IMR-90 (cell line): ENCODE results near the gene STIL. TPM values are rescaled to one million over a fixed set of nuclear protein-coding genes. Genes with fewer than 3 reads are reported as not detected.

Experiments
- ATAC-seq: fragments of 200-7000 bp; cut with Tn5 transposase; 2 replicates; pipeline ENCODE4 v1.9.1; 2020; ENCODE audit warnings: low read depth, mild to moderate bottlenecking, moderate library complexity
- BruUV-seq: library from RNA; stranded (reverse); fragments of 400-500 nt; replicated peaks from 2 replicates; lab custom pipeline; 2021; lab: Mats Ljungman, UMichigan
- CTCF ChIA-PET: fragments of 300-600 bp; formaldehyde crosslinking; extraction: SDS; loops from one replicate; lab custom pipeline; 2021; ENCODE audit warnings: antibody characterized with exemption; lab: Yijun Ruan, JAX
- POLR2A ChIA-PET: fragments of 300-600 bp; sonication (Branson Sonifier 250); formaldehyde crosslinking; loops from one replicate; lab custom pipeline; 2022; ENCODE audit warnings: antibody characterized with exemption; ENCODE audit not compliant: unreplicated experiment; lab: Charles Lee
- DNase-seq: peaks from one replicate; pipeline ENCODE4 v3.0.0; 2013
- H2AFZ ChIP-seq: replicated peaks from 2 replicates; pipeline ENCODE3; 2013; ENCODE audit warnings: low read length, mild to moderate bottlenecking; ENCODE audit not compliant: poor library complexity
- H2AK5ac ChIP-seq: 2 replicates; pipeline ENCODE4 v1.6.1; 2013; ENCODE audit warnings: low read depth, low read length, inconsistent platforms
- H2AK9ac ChIP-seq: replicated peaks from 2 replicates; pipeline ENCODE3; 2013; ENCODE audit warnings: mild to moderate bottlenecking, low read depth, low read length, moderate library complexity; ENCODE audit not compliant: poor library complexity
- H2BK120ac ChIP-seq: 2 replicates; pipeline ENCODE4 v1.6.1; 2013; ENCODE audit warnings: low read depth, low read length, inconsistent platforms
- H2BK15ac ChIP-seq: 3 replicates; pipeline ENCODE4 v1.6.1; 2013; ENCODE audit warnings: low read depth, low read length, inconsistent platforms
- H2BK20ac ChIP-seq: 2 replicates; pipeline ENCODE4 v1.6.1; 2013; ENCODE audit warnings: low read depth, mild to moderate bottlenecking, inconsistent platforms, low read length, moderate library complexity
- H2BK5ac ChIP-seq: 2 replicates; pipeline ENCODE4 v1.6.1; 2013; ENCODE audit warnings: mild to moderate bottlenecking, low read depth, low read length, inconsistent platforms; ENCODE audit not compliant: poor library complexity, severe bottlenecking
- H3K14ac ChIP-seq: replicated peaks from 2 replicates; pipeline ENCODE4 v1.6.1; 2013; ENCODE audit warnings: low read depth, low read length, inconsistent platforms
- H3K18ac ChIP-seq: 2 replicates; pipeline ENCODE4 v1.6.1; 2013; ENCODE audit warnings: low read depth, low read length, control low read depth
- H3K23ac ChIP-seq: 2 replicates; pipeline ENCODE4 v1.6.1; 2013; ENCODE audit warnings: low read depth, low read length, inconsistent platforms
- H3K27ac ChIP-seq: 2 replicates; pipeline ENCODE4 v1.5.1; 2013; ENCODE audit warnings: mild to moderate bottlenecking, control low read depth, low read length; ENCODE audit not compliant: insufficient read depth
- H3K27me3 ChIP-seq: 2 replicates; pipeline ENCODE4 v1.6.1; 2013; ENCODE audit warnings: low read length; ENCODE audit not compliant: control insufficient read depth, insufficient read depth
- H3K36me3 ChIP-seq: 2 replicates; pipeline ENCODE4 v1.6.1; 2013; ENCODE audit warnings: low read length, mixed read lengths; ENCODE audit not compliant: control insufficient read depth, insufficient read depth
- H3K4ac ChIP-seq: 2 replicates; pipeline ENCODE4 v1.6.1; 2013; ENCODE audit warnings: low read depth, low read length, inconsistent platforms
- H3K4me1 ChIP-seq: 2 replicates; pipeline ENCODE4 v1.6.1; 2013; ENCODE audit warnings: low read length, mixed read lengths; ENCODE audit not compliant: control insufficient read depth, insufficient read depth
- H3K4me2 ChIP-seq: 2 replicates; pipeline ENCODE4 v1.6.1; 2013; ENCODE audit warnings: low read depth, mild to moderate bottlenecking, control low read depth, low read length, moderate library complexity
- H3K4me3 ChIP-seq: 2 replicates; pipeline ENCODE4 v1.5.1; 2013; ENCODE audit warnings: low read depth, mild to moderate bottlenecking, control low read depth, low read length, moderate library complexity; ENCODE audit not compliant: insufficient read depth
- H3K56ac ChIP-seq: 2 replicates; pipeline ENCODE4 v1.6.1; 2013; ENCODE audit warnings: low read length, inconsistent platforms; ENCODE audit not compliant: insufficient read depth; ENCODE audit errors: extremely low read depth
- H3K79me1 ChIP-seq, 2 experiments: 2 replicates each; pipeline ENCODE4 v1.6.1; 2013; ENCODE audit warnings: low read length in 2 of 2, inconsistent platforms in 1 of 2, low read depth in 1 of 2
- H3K9ac ChIP-seq: 2 replicates; pipeline ENCODE4 v1.6.1; 2013; ENCODE audit warnings: low read depth, low read length, control low read depth
- H3K9me1 ChIP-seq: 2 replicates; pipeline ENCODE4 v1.6.1; 2013; ENCODE audit warnings: low read length, inconsistent platforms; ENCODE audit not compliant: insufficient read depth
- H3K9me3 ChIP-seq: 2 replicates; pipeline ENCODE4 v1.6.1; 2013; ENCODE audit warnings: low read length; ENCODE audit not compliant: control insufficient read depth, insufficient read depth
- H4K20me1 ChIP-seq: 2 replicates; pipeline ENCODE4 v1.6.1; 2013; ENCODE audit warnings: low read length, inconsistent platforms; ENCODE audit not compliant: insufficient read depth
- H4K5ac ChIP-seq: 2 replicates; pipeline ENCODE4 v1.6.1; 2013; ENCODE audit warnings: mild to moderate bottlenecking, low read depth, low read length, control low read depth
- H4K8ac ChIP-seq, 2 experiments: 2 replicates each; pipeline ENCODE4 v1.6.1; 2013; ENCODE audit warnings: low read depth in 2 of 2, low read length in 2 of 2, control low read depth in 1 of 2, inconsistent platforms in 1 of 2
- H4K91ac ChIP-seq: 2 replicates; pipeline ENCODE4 v1.6.1; 2013; ENCODE audit warnings: low read depth, low read length, inconsistent platforms; ENCODE audit not compliant: insufficient read depth
- BHLHE40 ChIP-seq: fragments of 150-350 bp; IDR thresholded peaks from 2 replicates; pipeline ENCODE4 v1.6.1; 2016; ENCODE audit warnings: mild to moderate bottlenecking, low read depth, low read length
- CEBPB ChIP-seq: IDR thresholded peaks from 2 replicates; pipeline ENCODE4 v1.6.1; 2012; ENCODE audit warnings: low read depth, low read length, improper control_type of control experiment
- CHD1 ChIP-seq: IDR thresholded peaks from 2 replicates; pipeline ENCODE4 v1.6.1; 2012; ENCODE audit warnings: low read depth, low read length, improper control_type of control experiment
- CTCF ChIP-seq: conservative IDR thresholded peaks from 2 replicates; pipeline ENCODE4 v1.5.1; 2012; ENCODE audit warnings: mild to moderate bottlenecking, low read depth, low read length, improper control_type of control experiment
- FOS ChIP-seq: fragments of 150-350 bp; IDR thresholded peaks from 2 replicates; pipeline ENCODE4 v1.6.1; 2016; ENCODE audit warnings: low read depth, low read length
- MAFK ChIP-seq: IDR thresholded peaks from 2 replicates; pipeline ENCODE4 v1.6.1; 2012; ENCODE audit warnings: low read depth, low read length, improper control_type of control experiment
- MAZ ChIP-seq: IDR thresholded peaks from 2 replicates; pipeline ENCODE4 v1.6.1; 2012; ENCODE audit warnings: low read depth, mild to moderate bottlenecking, low read length, improper control_type of control experiment, moderate library complexity, borderline replicate concordance
- MXI1 ChIP-seq: IDR thresholded peaks from 2 replicates; pipeline ENCODE4 v1.6.1; 2012; ENCODE audit warnings: low read depth, mild to moderate bottlenecking, low read length, moderate library complexity, borderline replicate concordance
- NFE2L2 ChIP-seq: fragments of 150-350 bp; IDR thresholded peaks from 2 replicates; pipeline ENCODE4 v1.6.1; 2016; ENCODE audit warnings: low read depth, mild to moderate bottlenecking, low read length
- POLR2A ChIP-seq: IDR thresholded peaks from 2 replicates; pipeline ENCODE4 v1.6.1; 2012; ENCODE audit warnings: mild to moderate bottlenecking, low read depth, low read length
- RAD21 ChIP-seq: IDR thresholded peaks from 2 replicates; pipeline ENCODE4 v1.6.1; 2012; ENCODE audit warnings: low read length, improper control_type of control experiment
- RFX5 ChIP-seq: IDR thresholded peaks from 2 replicates; pipeline ENCODE4 v1.8.0; 2012; ENCODE audit warnings: low read depth, mild to moderate bottlenecking, low read length, moderate library complexity
- SMC3 ChIP-seq: fragments of 150-350 bp; IDR thresholded peaks from 2 replicates; pipeline ENCODE4 v1.6.1; 2016; ENCODE audit warnings: low read depth, mild to moderate bottlenecking, antibody characterized with exemption, low read length, moderate library complexity
- WGBS, 2 experiments: methylation state at CpG; one replicate each; pipeline versions ENCODE4 v1.1.5 to v1.1.7; 2013; ENCODE audit warnings: missing lambda C conversion rate in 2 of 2; ENCODE audit not compliant: insufficient read length in 1 of 2; ENCODE audit errors: extremely low coverage in 2 of 2; 5-methylcytosine and 5-hydroxymethylcytosine counted together
- dilution Hi-C: fragments of 300-500 bp; cut with HindIII; formaldehyde crosslinking; loops from one replicate; pipeline ENCODE4 v1.14.3; 2018; ENCODE audit warnings: low sequenced_read_pairs; ENCODE audit not compliant: unreplicated experiment
- in situ Hi-C: fragments of 300-500 bp; cut with MboI; formaldehyde crosslinking; loops from 3 replicates; pipeline ENCODE4 v1.14.3; 2019; ENCODE audit warnings: low sequenced_read_pairs, inconsistent platforms, mixed read lengths
- intact Hi-C: fragments of 100-400 bp; cut with micrococcal nuclease; formaldehyde crosslinking; loops from 2 replicates; pipeline ENCODE4 v1.10.0; 2022
- polyA plus RNA-seq, 3 experiments: library from polyadenylated mRNA; depleted of rRNA; stranded (reverse); fragments of >200 nt; gene quantifications; 2 replicates each; pipeline ENCODE4 v1.2.3, GENCODE V29; 2012; ENCODE audit warnings: low replicate concordance in 1 of 3
- total RNA-seq: library from RNA; depleted of rRNA; stranded (reverse); fragments of >200 nt; gene quantifications from 2 replicates; pipeline ENCODE4 v1.2.3, GENCODE V29; 2012
- TF ChIP-seq, protein P1 (sequence below): fragments of 150-350 bp; IDR thresholded peaks from 2 replicates; pipeline ENCODE4 v1.6.1; 2016; ENCODE audit warnings: low read depth, mild to moderate bottlenecking, low read length, moderate library complexity, borderline replicate concordance
- TF ChIP-seq, protein P2 (sequence below): fragments of 150-350 bp; IDR thresholded peaks from 2 replicates; pipeline ENCODE4 v1.6.1; 2017; ENCODE audit warnings: mild to moderate bottlenecking, antibody characterized with exemption, low read length, low read depth

The STIL gene
- total and polyA plus RNA-seq, 2 of the 4 experiments (the other 2 are of a cell fraction) = 6.8 to 17.2 TPM

DNA sequence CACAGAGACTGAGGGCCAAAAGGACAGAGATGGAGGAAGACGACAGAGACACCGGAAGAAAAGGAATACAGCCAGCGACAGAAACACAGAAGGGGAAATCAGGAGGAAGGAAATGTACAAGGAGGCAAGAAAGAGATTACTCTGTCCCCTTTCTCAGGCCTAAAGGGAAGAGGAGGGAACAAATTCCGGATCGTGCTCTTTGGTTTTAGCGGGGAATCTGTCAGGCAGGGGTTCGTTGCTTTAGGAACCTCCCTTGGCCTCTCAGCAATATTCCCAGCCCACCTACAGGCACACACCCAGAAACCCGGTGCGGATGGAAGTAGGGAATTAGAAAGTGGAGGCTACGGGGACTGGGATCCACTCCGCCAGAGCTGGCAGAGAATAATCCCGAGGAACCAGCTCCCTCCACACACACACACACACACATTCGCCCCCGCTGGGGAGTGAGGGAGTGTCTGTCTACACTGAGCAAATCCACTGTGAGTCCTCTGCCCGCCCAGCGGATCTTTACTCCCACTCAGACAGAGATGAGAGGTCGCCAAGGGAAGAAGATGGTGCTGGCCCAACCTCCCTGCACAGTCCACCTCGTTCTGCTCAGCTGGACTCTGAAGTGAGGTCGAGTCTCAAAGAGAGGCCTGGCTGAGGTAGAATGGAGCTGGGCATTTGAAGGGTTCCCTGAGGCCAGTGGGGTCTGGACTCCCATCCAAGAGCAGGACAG, 87.7 kb downstream of the STIL start:
- H2BK15ac ChIP-seq = no peak overlapping the region
- ChIA-PET CTCF (interaction anchor here (0.5 to 1.6 kb wide), 3 partner anchors 27 to 47 kb away, joined by 3 read pairs; no protein-coding TSS in a partner anchor), POLR2A (no interaction called here)
- DNase-seq (no peak), ATAC-seq (no peak)
- no peak overlapping the region for H3K14ac ChIP-seq
- H4K8ac ChIP-seq = no peak overlapping the region
- no peak overlapping the region for H4K5ac ChIP-seq
- no TSS peak for BruUV-seq
- H3K9me3 ChIP-seq = peaks cover 19% of the 10 kb centered on the region
- no peak overlapping the region for H3K27ac ChIP-seq
- H2AK5ac ChIP-seq = no peak overlapping the region
- H3K4me1 ChIP-seq = peaks cover 3% of the 10 kb centered on the region
- H3K4me2 ChIP-seq = no peak overlapping the region
- H3K4me3 ChIP-seq = no peak overlapping the region
- in situ Hi-C loops (no loop called here), intact Hi-C loops (no loop called here), dilution Hi-C loops (no loop called here)
- no peak overlapping the region for H2BK120ac ChIP-seq
- no peak overlapping the region for H3K56ac ChIP-seq
- no peaks in the 10 kb centered on the region for H3K36me3 ChIP-seq
- no peak overlapping the region for H4K91ac ChIP-seq
- H3K9me1 ChIP-seq = no peaks in the 10 kb centered on the region; the same call in 1 of the 2 replicates
- 0% methylated on average over 1 of the region's 19 CpGs; no CpG with 5 or more reads in 1 of the 2 experiments for WGBS, 2 experiments
- peaks cover 96% of the 10 kb centered on the region for H3K27me3 ChIP-seq
- no peak overlapping the region for H2BK20ac ChIP-seq
- H3K9ac ChIP-seq = no peak overlapping the region
- H4K20me1 ChIP-seq = peaks cover 6% of the 10 kb centered on the region; the same call in 1 of the 2 replicates
- no peaks in the 10 kb centered on the region for H3K79me1 ChIP-seq
- H2BK5ac ChIP-seq = no peak overlapping the region
- H3K4ac ChIP-seq = no peak overlapping the region
- H2AK9ac ChIP-seq = no peak overlapping the region
- peak overlapping the region; percentile 53 for H2AFZ ChIP-seq
- no peak overlapping the region; the same call in 1 of the 2 replicates for H3K23ac ChIP-seq
- no peak overlapping the region for H3K18ac ChIP-seq
- TF ChIP-seq NFE2L2 (no peak), BHLHE40 (no peak), MAZ (no peak), MAFK (no peak), CHD1 (no peak), CEBPB (no peak), MXI1 (no peak), POLR2A (no peak), FOS (no peak), RFX5 (no peak), RAD21 (no peak), SMC3 (no peak), CTCF (no peak)
- TF ChIP-seq, protein P1, sequence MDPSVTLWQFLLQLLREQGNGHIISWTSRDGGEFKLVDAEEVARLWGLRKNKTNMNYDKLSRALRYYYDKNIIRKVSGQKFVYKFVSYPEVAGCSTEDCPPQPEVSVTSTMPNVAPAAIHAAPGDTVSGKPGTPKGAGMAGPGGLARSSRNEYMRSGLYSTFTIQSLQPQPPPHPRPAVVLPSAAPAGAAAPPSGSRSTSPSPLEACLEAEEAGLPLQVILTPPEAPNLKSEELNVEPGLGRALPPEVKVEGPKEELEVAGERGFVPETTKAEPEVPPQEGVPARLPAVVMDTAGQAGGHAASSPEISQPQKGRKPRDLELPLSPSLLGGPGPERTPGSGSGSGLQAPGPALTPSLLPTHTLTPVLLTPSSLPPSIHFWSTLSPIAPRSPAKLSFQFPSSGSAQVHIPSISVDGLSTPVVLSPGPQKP = no peak
- TF ChIP-seq, protein P2, sequence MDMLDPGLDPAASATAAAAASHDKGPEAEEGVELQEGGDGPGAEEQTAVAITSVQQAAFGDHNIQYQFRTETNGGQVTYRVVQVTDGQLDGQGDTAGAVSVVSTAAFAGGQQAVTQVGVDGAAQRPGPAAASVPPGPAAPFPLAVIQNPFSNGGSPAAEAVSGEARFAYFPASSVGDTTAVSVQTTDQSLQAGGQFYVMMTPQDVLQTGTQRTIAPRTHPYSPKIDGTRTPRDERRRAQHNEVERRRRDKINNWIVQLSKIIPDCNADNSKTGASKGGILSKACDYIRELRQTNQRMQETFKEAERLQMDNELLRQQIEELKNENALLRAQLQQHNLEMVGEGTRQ = no peak
